Fibroblast of lung (primary cell): Measurements from ENCODE around the gene PEX10.

Experiments
- CTCF ChIP-seq, 2 donors: IDR thresholded peaks in 1 of 2; conservative IDR thresholded peaks in 1 of 2; 1 replicate in 1 of 2; 2 replicates in 1 of 2; pipeline ENCODE4 v1.5.1; 2011 to 2012; ENCODE audit warnings: low read length in 2 of 2, control low read depth in 1 of 2, inconsistent platforms in 1 of 2, low read depth in 1 of 2, mild to moderate bottlenecking in 1 of 2
- EZH2 ChIP-seq: IDR thresholded peaks from 2 replicates; pipeline ENCODE4 v1.5.1; 2012; ENCODE audit warnings: low read length, control low read depth, mild to moderate bottlenecking; ENCODE audit errors: missing control alignments

GRCh38 chr1:2455757-2456156 lies 43.4 kb upstream of the PEX10 start:
- TF ChIP-seq CTCF (conservative IDR thresholded peaks at IDR 0.05 in 1 of 2, IDR thresholded peaks at IDR 0.05 in 1 of 2; ENCODE audit: low read depth in 1 of 2, low read length in 2 of 2): no peak
- no peak for TF ChIP-seq EZH2
